ENCODE results near the gene GPR151. TPM values are rescaled to one million over a fixed set of nuclear protein-coding genes. Genes with fewer than 3 reads are reported as not detected.

The GPR151 gene
- total and polyA plus RNA-seq, 2 of the 8 experiments (the other 6 are each of a cell fraction or from before 2014, with no cell fraction given): 0.03 TPM; not detected in 1

DNA sequence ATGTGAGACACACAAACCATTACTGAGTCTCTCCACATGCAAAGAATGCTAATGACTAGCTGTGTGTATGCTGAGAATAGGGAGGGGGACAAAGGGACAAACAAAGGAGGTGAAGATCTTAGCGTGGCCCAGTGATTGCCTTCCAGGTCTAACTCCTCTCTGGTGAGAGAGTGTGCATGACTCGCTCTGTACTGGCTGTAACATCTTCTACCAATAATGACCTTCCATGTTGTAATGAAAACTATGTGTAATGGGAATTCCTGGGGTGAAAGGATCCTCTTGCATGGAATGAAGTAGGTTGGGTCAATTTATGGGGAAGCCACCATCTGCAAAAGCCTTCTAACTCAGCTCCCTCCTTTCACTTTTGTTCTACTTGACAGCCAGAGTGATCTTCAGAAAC, 24.4 kb upstream of the GPR151 start:
- Histone ChIP-seq H3K23ac (ENCODE audit: insufficient read length) (no peak overlapping the region), H3K4ac (replicated peaks; ENCODE audit: insufficient read length, low read depth, low read length) (no peak overlapping the region), H2BK120ac (replicated peaks; ENCODE audit: low read depth, low read length) (no peak overlapping the region), H4K8ac (ENCODE audit: extremely low read depth, insufficient read depth, low read length) (no peak overlapping the region), H4K5ac (ENCODE audit: insufficient read length, low read depth, low read length) (no peak overlapping the region), H3K4me1 (replicated peaks in 1 of 4; ENCODE audit: control insufficient read depth in 3 of 4, insufficient read depth in 4 of 4, low read length in 3 of 4) (peaks cover 0 to 3% (median 0%) of the 10 kb centered on the region in 4 experiments; a peak in 1 of 7 replicates), H3K27ac (ENCODE audit: low read depth, low read length) (no peak overlapping the region), H2AFZ (ENCODE audit: low read length) (peak overlapping the region; percentile 11; the same call in 1 of the 2 replicates), H2BK20ac (ENCODE audit: low read length) (no peak overlapping the region), H3K9me3 (ENCODE audit: insufficient read depth in 2 of 2, low read depth in 1 of 2, low read length in 1 of 2) (no peaks in the 10 kb centered on the region), H3K18ac (ENCODE audit: extremely low read depth, low read length) (no peak overlapping the region), H3K9ac (replicated peaks in 1 of 4; ENCODE audit: extremely low read depth in 1 of 4, low read depth in 3 of 4, low read length in 3 of 4) (no peak overlapping the region), H4K91ac (replicated peaks; ENCODE audit: insufficient read length, low read length) (no peak overlapping the region), H2BK12ac (ENCODE audit: low read depth, low read length) (no peak overlapping the region; the same call in 1 of the 2 replicates), H3K56ac (replicated peaks; ENCODE audit: insufficient read length, low read depth, low read length) (no peak overlapping the region), H4K20me1 (replicated peaks in 1 of 2; ENCODE audit: control insufficient read depth in 1 of 2, insufficient read depth in 2 of 2, low read length in 2 of 2) (no peaks in the 10 kb centered on the region), H3K79me1 (ENCODE audit: low read depth, low read length) (no peaks in the 10 kb centered on the region), H3K14ac (ENCODE audit: insufficient read length) (no peak overlapping the region), H3K27me3 (replicated peaks in 1 of 4; ENCODE audit: control insufficient read depth in 3 of 4, extremely low read depth in 1 of 4, insufficient read depth in 3 of 4, low read length in 3 of 4) (no peaks in the 10 kb centered on the region), H2BK5ac (ENCODE audit: low read depth, low read length) (no peak overlapping the region), H2AK5ac (ENCODE audit: low read depth, low read length) (no peak overlapping the region), H3K23me2 (ENCODE audit: low read depth, low read length) (no peaks in the 10 kb centered on the region), H2BK15ac (ENCODE audit: low read length) (no peak overlapping the region), H3K36me3 (ENCODE audit: control insufficient read depth in 2 of 4, insufficient read depth in 4 of 4, low read length in 3 of 4) (no peaks in the 10 kb centered on the region), H3K79me2 (ENCODE audit: control insufficient read depth in 1 of 2, insufficient read depth in 2 of 2, low read length in 2 of 2) (no peaks in the 10 kb centered on the region), H3K4me2 (ENCODE audit: insufficient read depth in 1 of 2, low read depth in 2 of 2, low read length in 2 of 2) (no peak overlapping the region), H3K4me3 (ENCODE audit: extremely low read depth in 1 of 4, insufficient read depth in 2 of 4, low read depth in 3 of 4, low read length in 4 of 4) (no peak overlapping the region)
- POLR2A ChIA-PET (ENCODE audit: partially characterized antibody): no interaction called here
- WGBS, 2 experiments (ENCODE audit: extremely low coverage in 1 of 2, insufficient coverage in 1 of 2, insufficient read length in 1 of 2, insufficient replicate concordance in 2 of 2, low coverage in 1 of 2, low lambda C conversion rate in 2 of 2, missing lambda C conversion rate in 1 of 2): 78% methylated on average over 2 of the region's 2 CpGs; no CpG with 5 or more reads in 1 of the 2 experiments
- FAIRE-seq (no peak), DNase-seq (ENCODE audit: low read depth in 1 of 2, low spot score in 2 of 2) (no peak)
- CTCF ChIA-PET (ENCODE audit: partially characterized antibody): interaction anchor here (1.1 to 6.1 kb wide), 5 partner anchors 8 to 425 kb away, joined by 3 to 123 read pairs (median 19); no protein-coding TSS in a partner anchor
- TF ChIP-seq ASH2L (IDR thresholded peaks at IDR 0.05; ENCODE audit: low read length) (no peak), RXRA (IDR thresholded peaks at IDR 0.05; ENCODE audit: insufficient read depth, low read depth, low read length) (no peak), GABPA (IDR thresholded peaks at IDR 0.05; ENCODE audit: borderline replicate concordance, insufficient read depth, low read length) (no peak), SIX5 (IDR thresholded peaks at IDR 0.05; ENCODE audit: low read depth, low read length) (no peak), CBX5 (IDR thresholded peaks at IDR 0.05; ENCODE audit: low read depth, low read length) (no peak), JUN (IDR thresholded peaks at IDR 0.05; ENCODE audit: low read depth, low read length) (no peak), HDAC2 (IDR thresholded peaks at IDR 0.05; ENCODE audit: borderline replicate concordance in 1 of 2, low read depth in 2 of 2, low read length in 2 of 2) (no peak), KDM4A (IDR thresholded peaks at IDR 0.05; ENCODE audit: low read depth, low read length, severe bottlenecking) (no peak), CBX8 (IDR thresholded peaks at IDR 0.05; ENCODE audit: borderline replicate concordance, low read depth, low read length) (no peak), BACH1 (IDR thresholded peaks at IDR 0.05; ENCODE audit: low read length) (no peak), RFX5 (IDR thresholded peaks at IDR 0.05; ENCODE audit: borderline replicate concordance, low read depth, low read length) (no peak), POLR2AphosphoS5 (IDR thresholded peaks at IDR 0.05; ENCODE audit: low read depth, low read length) (no peak), SIN3A (conservative IDR thresholded peaks at IDR 0.05 in 1 of 2, IDR thresholded peaks at IDR 0.05 in 1 of 2; ENCODE audit: low read depth in 1 of 2, low read length in 2 of 2) (no peak), SP2 (IDR thresholded peaks at IDR 0.05; ENCODE audit: low read length) (no peak)
